ENCODE data around the gene ITK.

ITK gene

DNA sequence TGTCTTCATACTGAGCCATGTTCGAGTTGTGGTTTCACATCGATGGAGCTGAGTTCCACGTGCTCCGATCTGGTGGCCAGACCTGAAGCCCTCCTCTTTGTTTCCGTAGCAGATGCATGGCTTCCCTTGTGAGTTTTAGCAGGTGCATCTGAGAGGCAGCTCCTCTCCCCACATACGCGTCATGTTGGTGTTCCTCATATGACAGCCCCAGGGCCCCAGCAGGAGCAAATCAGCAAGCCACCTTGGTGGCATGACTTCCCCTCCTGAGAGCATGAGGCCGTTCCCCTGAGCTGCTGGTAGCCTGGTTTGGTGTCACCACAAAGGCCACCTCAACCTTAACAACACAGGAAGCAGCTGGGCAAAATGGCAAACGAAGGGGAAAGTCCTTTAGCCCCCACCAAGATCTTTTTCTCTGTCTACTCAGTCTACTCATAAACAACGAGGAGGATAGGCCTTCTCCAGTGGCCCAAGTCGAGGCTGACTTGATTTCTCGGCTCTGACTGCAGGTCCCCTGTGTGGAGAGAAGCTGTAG lies 91.2 kb downstream of the ITK start:
- H3K4me3 ChIP-seq (ENCODE audit: low read depth, low read length), result no peak overlapping the region
- TF ChIP-seq, protein P1, sequence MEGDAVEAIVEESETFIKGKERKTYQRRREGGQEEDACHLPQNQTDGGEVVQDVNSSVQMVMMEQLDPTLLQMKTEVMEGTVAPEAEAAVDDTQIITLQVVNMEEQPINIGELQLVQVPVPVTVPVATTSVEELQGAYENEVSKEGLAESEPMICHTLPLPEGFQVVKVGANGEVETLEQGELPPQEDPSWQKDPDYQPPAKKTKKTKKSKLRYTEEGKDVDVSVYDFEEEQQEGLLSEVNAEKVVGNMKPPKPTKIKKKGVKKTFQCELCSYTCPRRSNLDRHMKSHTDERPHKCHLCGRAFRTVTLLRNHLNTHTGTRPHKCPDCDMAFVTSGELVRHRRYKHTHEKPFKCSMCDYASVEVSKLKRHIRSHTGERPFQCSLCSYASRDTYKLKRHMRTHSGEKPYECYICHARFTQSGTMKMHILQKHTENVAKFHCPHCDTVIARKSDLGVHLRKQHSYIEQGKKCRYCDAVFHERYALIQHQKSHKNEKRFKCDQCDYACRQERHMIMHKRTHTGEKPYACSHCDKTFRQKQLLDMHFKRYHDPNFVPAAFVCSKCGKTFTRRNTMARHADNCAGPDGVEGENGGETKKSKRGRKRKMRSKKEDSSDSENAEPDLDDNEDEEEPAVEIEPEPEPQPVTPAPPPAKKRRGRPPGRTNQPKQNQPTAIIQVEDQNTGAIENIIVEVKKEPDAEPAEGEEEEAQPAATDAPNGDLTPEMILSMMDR (IDR thresholded peaks at IDR 0.05; ENCODE audit: low read depth, low read length), result no peak

DNA sequence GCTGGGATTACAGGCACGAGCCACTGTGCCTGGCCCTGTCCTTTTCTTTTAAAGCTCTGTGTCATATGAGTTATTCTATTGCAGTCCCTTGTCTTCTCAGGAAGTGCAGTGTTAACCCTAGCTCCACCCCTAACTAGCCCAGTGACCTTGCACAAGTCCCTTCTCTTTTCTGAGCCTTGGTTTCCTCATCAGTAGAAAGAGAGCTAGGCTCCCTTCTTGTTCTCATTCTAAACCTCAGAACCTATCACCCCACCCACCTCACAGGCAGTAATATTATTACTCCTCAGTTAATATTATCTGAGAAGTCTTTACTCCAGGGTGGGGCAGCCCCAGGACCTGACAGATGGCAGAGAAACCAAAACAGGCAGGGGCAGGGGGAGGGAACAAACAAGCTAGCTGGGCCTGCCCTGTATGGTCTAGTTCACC lies 92.5 kb downstream of the ITK start:
- no peak overlapping the region for H3K4me3 ChIP-seq (ENCODE audit: low read depth, low read length)
- TF ChIP-seq, protein P1 (IDR thresholded peaks at IDR 0.05; ENCODE audit: low read depth, low read length), result no peak

DNA sequence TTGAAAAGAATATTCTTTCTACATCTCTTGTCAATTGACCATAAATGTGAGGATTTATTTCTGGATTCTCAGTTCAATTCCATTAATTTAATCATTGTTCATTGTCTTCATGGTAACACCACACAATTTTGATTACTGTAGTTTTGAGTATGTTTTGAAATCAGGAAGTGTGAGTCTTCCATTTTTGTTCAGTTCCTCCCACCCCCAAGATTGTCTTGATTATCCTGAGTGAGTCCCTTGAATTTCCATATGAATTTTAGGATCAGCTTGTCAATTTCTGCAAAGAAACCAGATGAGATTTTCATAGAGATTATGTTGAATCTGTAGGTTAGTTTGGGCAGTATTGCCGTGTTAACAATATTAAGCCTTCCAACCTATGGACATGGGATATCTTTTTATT lies 94.8 kb downstream of the ITK start:
- H3K4me3 ChIP-seq (ENCODE audit: low read depth, low read length), result no peak overlapping the region
- TF ChIP-seq, protein P1 (IDR thresholded peaks at IDR 0.05; ENCODE audit: low read depth, low read length), result no peak

DNA sequence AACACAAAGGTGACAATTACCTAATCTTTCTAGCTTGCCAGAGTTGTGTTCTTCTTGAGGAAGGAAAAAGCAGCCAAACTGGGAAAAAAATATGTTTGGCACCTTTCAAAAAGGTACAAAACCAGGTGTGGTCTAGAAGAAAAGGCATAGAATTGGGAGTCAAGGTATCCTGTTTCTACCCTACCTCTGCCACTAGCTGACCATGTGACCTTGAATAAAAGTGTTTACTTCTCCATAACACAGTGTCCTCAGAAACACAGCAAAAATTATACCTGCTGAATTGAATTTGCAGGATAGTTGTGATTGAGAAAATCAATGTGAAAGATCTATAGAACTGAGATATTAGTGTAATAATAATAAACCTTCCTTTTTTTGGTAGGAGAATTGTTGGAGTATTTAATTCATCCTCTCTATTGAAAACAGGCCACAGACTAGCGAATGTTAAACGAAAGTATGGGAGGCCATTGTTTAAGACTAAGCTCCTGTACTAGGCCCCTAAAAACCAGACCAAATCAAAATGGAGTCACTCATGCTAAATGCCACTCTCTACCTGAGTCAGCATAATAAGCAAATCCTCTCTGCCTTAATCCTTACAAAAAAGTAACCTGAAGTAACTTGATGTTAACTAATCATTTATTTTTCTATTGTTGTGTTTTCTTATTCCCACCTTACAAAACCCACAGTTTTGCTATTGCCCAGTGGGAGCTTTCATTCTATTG lies 97.8 kb downstream of the ITK start:
- H3K4me3 ChIP-seq (ENCODE audit: low read depth, low read length), result no peak overlapping the region
- TF ChIP-seq, protein P1 (IDR thresholded peaks at IDR 0.05; ENCODE audit: low read depth, low read length), result no peak

DNA sequence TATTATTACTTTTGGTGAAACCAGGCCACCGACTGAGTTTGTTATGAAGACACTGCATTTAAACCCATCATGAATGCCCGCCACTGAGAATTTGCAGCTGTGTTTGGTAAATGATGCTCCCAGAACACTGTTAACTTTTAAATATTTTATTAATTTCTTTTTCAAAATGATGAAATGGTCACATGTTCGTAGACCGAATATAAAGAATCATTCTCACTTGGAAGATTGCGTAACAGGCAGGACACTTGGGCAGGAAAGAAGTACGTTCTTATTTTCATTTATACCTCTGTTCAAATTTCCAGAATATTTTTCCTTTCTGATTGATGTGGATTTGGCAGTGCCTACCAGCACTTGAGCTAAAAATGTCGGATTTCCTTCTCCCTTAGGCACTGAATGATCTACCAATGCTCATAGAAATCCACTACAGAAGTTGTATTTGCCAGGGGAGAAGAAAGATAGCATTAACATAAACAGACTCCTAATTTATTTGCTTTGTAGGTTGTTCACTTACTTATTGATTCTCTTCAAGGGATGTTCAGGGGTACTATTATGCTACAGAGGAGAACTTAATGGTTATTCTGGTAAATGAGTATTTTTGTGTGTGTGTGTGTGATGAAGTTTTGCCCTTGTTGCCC lies 99.1 kb downstream of the ITK start:
- H3K4me3 ChIP-seq (ENCODE audit: low read depth, low read length), result no peak overlapping the region
- TF ChIP-seq, protein P1 (IDR thresholded peaks at IDR 0.05; ENCODE audit: low read depth, low read length), result no peak

DNA sequence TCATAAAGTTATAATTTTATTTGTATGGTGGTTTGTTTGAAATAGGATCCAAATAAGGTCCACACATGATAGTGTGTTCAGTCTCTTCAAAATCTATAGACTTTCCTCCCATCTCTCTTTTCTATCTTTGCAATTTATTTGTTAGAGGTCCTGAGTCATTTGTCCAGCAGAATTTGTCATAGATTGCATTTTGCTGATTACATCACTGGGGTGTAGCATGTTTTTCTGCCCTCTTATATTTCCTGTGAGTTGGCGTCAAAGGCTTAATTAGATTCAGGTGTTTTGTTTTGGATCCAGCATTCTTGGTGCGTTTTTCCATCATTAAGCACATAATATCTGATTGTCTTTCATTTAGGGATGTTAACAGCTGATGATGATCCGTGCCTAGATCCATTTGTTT lies 100.3 kb downstream of the ITK start:
- H3K4me3 ChIP-seq (ENCODE audit: low read depth, low read length), result no peak overlapping the region
- TF ChIP-seq, protein P1 (IDR thresholded peaks at IDR 0.05; ENCODE audit: low read depth, low read length), result no peak

DNA sequence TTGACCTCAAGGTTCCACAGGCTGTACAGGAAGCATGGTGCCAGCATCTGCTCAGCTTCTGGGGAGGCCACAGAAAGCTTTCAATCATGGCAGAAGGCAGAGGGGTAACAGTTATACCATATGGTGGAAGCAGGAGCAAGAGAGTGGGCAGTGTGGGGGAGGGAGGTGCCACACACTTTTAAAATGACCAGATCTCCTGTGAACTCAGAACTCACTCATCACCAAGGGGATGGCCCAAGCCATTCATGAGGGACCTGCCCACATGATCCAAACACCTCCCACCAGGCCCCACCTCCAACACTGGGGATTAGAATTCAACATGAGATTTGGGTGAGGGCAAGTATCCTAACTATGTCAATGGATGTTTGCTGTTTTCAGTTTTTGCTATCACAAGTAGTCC lies 101.5 kb downstream of the ITK start:
- TF ChIP-seq, protein P1 (IDR thresholded peaks at IDR 0.05; ENCODE audit: low read depth, low read length), result no peak
- no peak overlapping the region for H3K4me3 ChIP-seq (ENCODE audit: low read depth, low read length)
